Mesothelial cell of epicardium (in vitro differentiated cells): ENCODE results near the gene MACROD2. TPM values are rescaled to one million over a fixed set of nuclear protein-coding genes. Genes with fewer than 3 reads are reported as not detected.

ENCODE experiments used
- DNase-seq, 2 experiments: peaks; one replicate each; pipeline ENCODE4 v3.0.0; 2021; ENCODE audit warnings: low spot score in 2 of 2; ENCODE audit not compliant: unreplicated experiment in 2 of 2
- H3K27ac Mint-ChIP-seq: 2 replicates; pipeline ENCODE4 v1.8.0; 2021; ENCODE audit warnings: mixed read lengths
- H3K27me3 Mint-ChIP-seq: 2 replicates; pipeline ENCODE4 v1.8.0; 2021; ENCODE audit warnings: low read depth, mixed read lengths
- H3K36me3 Mint-ChIP-seq: 2 replicates; pipeline ENCODE4 v1.8.0; 2021; ENCODE audit warnings: mixed read lengths
- H3K4me1 Mint-ChIP-seq: 2 replicates; pipeline ENCODE4 v1.8.0; 2021; ENCODE audit warnings: mixed read lengths
- H3K4me3 Mint-ChIP-seq: 2 replicates; pipeline ENCODE4 v1.8.0; 2021; ENCODE audit warnings: mild to moderate bottlenecking, moderate library complexity, mixed read lengths
- H3K9me3 Mint-ChIP-seq: 2 replicates; pipeline ENCODE4 v1.8.0; 2021; ENCODE audit warnings: mixed read lengths
- total RNA-seq: library from RNA; stranded (reverse); gene quantifications from 3 replicates; pipeline ENCODE4 v1.2.1, GENCODE V29; 2021
- TF ChIP-seq, protein P1 (sequence below): fragments of 200-600 bp; sonication (generic); IDR thresholded peaks from one replicate; pipeline ENCODE4 v1.5.0; 2021; ENCODE audit warnings: antibody characterized with exemption; ENCODE audit not compliant: unreplicated experiment

The MACROD2 gene
- total RNA-seq, 1 donor from 2014 or later: 10.0 TPM

DNA sequence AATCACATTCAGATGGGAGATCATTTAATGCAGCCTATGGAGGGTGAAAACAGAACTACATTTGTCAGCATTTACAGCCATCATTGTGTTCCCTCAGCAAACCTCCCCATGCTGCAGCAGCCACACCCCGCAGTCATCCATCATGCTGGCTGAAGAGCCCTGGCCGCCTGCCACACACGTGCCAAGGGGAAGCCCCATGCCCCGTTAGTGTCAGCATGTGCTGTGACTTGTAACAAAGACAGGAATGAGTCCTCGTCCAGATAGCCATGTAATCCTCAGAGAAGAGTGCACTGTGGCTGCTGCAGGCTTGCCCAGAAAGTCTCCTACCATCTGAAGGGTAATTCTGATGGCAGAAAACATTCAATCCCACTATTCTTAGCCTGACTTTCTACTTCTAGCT is 1480.2 kb downstream of the MACROD2 start:
- TF ChIP-seq, protein P1, sequence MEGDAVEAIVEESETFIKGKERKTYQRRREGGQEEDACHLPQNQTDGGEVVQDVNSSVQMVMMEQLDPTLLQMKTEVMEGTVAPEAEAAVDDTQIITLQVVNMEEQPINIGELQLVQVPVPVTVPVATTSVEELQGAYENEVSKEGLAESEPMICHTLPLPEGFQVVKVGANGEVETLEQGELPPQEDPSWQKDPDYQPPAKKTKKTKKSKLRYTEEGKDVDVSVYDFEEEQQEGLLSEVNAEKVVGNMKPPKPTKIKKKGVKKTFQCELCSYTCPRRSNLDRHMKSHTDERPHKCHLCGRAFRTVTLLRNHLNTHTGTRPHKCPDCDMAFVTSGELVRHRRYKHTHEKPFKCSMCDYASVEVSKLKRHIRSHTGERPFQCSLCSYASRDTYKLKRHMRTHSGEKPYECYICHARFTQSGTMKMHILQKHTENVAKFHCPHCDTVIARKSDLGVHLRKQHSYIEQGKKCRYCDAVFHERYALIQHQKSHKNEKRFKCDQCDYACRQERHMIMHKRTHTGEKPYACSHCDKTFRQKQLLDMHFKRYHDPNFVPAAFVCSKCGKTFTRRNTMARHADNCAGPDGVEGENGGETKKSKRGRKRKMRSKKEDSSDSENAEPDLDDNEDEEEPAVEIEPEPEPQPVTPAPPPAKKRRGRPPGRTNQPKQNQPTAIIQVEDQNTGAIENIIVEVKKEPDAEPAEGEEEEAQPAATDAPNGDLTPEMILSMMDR: no peak
- no peak overlapping the region for H3K27ac Mint-ChIP-seq
- H3K4me1 Mint-ChIP-seq: peaks cover 12% of the 10 kb centered on the region
- H3K9me3 Mint-ChIP-seq: peaks cover 3% of the 10 kb centered on the region
- no peaks in the 10 kb centered on the region for H3K36me3 Mint-ChIP-seq
- H3K4me3 Mint-ChIP-seq: no peak overlapping the region
- no peak for DNase-seq
- H3K27me3 Mint-ChIP-seq: no peaks in the 10 kb centered on the region

DNA sequence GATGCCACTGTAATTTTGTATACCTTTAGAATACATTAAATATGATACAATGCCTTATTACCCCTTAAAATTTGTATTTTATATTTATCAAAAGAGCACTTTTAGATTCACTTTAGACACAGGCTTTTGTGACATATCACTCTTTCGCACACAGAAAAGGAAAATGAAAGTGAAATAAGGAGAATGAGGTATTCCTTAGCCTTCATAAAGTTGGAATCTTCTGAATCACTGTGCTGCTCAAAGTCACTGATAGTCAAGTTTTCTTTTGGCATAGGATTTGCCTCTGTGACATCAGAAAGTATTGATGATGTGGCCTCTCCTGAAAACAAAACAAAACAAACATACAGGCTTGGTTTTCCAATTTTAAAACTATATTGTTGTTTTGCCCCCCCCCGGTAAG is 1480.9 kb downstream of the MACROD2 start:
- Mint-ChIP-seq H3K9me3 (peaks cover 8% of the 10 kb centered on the region), H3K4me1 (peaks cover 12% of the 10 kb centered on the region), H3K4me3 (no peak overlapping the region), H3K27me3 (no peaks in the 10 kb centered on the region), H3K36me3 (no peaks in the 10 kb centered on the region), H3K27ac (no peak overlapping the region)
- no peak for DNase-seq
- TF ChIP-seq, protein P1: no peak

DNA sequence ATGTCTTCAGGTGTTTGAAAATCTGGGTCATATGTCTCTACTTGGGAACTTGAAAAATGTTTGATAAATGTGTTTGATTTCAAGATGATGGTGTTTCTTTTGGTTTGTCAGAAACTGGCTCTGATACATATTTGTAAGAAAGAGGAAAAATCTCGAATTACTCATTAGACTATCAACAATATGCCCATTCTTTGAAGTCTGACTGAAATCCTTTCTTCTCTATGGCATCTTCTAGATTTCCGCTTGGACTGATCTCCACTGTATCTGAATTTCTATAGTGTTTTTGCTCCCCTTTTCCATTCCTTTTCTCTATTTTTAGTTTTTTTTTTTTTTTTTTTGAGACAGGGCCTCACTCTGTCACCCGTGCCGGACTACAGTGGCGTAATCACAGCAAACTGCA is 1481.5 kb downstream of the MACROD2 start:
- H3K27ac Mint-ChIP-seq: no peak overlapping the region
- H3K4me3 Mint-ChIP-seq: no peak overlapping the region
- H3K4me1 Mint-ChIP-seq: peaks cover 12% of the 10 kb centered on the region
- no peak for DNase-seq
- no peaks in the 10 kb centered on the region for H3K36me3 Mint-ChIP-seq
- peaks cover 8% of the 10 kb centered on the region for H3K9me3 Mint-ChIP-seq
- H3K27me3 Mint-ChIP-seq: no peaks in the 10 kb centered on the region
- TF ChIP-seq, protein P1: no peak

DNA sequence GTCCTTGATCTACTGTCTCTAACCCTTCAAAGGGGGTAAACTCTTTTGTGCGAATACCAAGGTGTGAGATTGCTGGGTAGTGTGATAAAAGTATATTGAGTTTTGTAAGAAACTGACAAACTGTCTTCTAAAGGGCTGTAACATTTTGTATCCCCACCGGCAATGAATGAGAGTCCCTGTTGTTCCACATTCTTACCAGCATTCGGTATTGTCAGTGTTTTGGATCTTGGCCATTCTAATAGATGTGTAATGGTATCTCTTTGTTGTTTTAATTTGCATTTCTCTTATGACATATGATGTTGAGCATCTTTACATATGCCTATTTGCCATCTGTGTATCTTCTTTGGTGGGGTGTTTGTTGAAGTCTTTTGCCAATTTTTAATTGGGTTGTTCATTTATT is 1487.2 kb downstream of the MACROD2 start:
- H3K27me3 Mint-ChIP-seq: no peaks in the 10 kb centered on the region
- no peak overlapping the region for H3K4me3 Mint-ChIP-seq
- H3K4me1 Mint-ChIP-seq: peaks cover 11% of the 10 kb centered on the region
- TF ChIP-seq, protein P1: no peak
- DNase-seq: no peak
- H3K9me3 Mint-ChIP-seq: peaks cover 23% of the 10 kb centered on the region
- H3K36me3 Mint-ChIP-seq: peaks cover 2% of the 10 kb centered on the region
- H3K27ac Mint-ChIP-seq: no peak overlapping the region

DNA sequence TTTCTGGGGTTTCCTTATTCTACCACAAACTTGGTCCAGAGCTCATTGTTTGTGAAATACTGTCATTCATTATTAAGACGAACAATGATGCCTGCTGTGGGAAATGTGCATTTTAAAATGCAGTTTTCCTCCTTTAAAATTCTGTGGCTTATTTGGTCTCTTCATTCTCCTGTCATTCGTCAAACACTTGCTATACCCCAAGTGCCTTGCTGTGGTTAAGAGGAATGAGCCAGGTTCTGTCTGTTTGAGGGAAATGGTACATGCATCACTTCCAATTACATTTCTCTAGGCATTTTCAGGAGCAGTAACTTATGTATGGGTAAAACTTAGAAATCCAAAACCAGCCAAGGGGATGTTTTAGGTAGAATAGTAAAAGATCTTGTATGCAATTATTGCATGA is 1490.2 kb downstream of the MACROD2 start:
- TF ChIP-seq, protein P1: no peak
- peaks cover 2% of the 10 kb centered on the region for H3K36me3 Mint-ChIP-seq
- H3K4me3 Mint-ChIP-seq: no peak overlapping the region
- no peaks in the 10 kb centered on the region for H3K27me3 Mint-ChIP-seq
- peaks cover 20% of the 10 kb centered on the region for H3K9me3 Mint-ChIP-seq
- H3K27ac Mint-ChIP-seq: no peak overlapping the region
- H3K4me1 Mint-ChIP-seq: peaks cover 12% of the 10 kb centered on the region
- DNase-seq: no peak

DNA sequence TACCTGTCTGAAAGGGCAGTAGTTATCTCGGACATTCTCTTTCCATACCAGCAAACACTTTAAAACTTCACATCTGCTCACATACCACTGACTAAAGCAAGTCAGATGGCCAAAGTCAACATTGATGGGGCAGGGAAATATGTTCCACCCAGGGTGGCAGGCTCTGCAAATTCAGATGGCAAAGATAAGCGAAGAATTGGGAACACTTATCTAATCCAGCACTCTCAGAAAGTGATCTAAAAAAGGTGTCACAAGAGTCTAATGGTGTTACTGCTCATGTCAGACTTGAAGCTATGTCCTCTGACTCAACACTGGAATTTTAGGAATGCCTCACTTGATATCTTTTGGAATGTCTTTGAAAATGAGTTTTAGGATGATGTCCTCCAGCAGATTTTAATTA is 1491.7 kb downstream of the MACROD2 start:
- TF ChIP-seq, protein P1: no peak
- Mint-ChIP-seq H3K4me1 (peaks cover 12% of the 10 kb centered on the region), H3K27me3 (no peaks in the 10 kb centered on the region), H3K9me3 (peaks cover 16% of the 10 kb centered on the region), H3K36me3 (peaks cover 2% of the 10 kb centered on the region), H3K27ac (no peak overlapping the region), H3K4me3 (no peak overlapping the region)
- no peak for DNase-seq
